ENCODE measurements around the gene PRG3.
A peak's percentile ranks its signal among the peaks of the same experiment; 100 is the strongest.
"Not testable (repeated sequence)": the region's sequence is repeated elsewhere in the genome, so short reads cannot be mapped to it uniquely, and the experiment has no call there.

PRG3 gene

GRCh38 chr11:57339328-57339727, 41.6 kb downstream of the PRG3 start:
- no peak for DNase-seq (ENCODE audit: low read depth in 2 of 2)

- DNase-seq (ENCODE audit: low read depth in 2 of 2), result no peak
Measured at GRCh38 chr11:57338142-57338541, 42.8 kb downstream of the PRG3 start, which contains the start of gene P2RX3. Gene P2RX3 (plus strand): TSS chr11:57338352. CDS start chr11:57338551, 199 bp downstream.

- DNase-seq (ENCODE audit: low read depth in 2 of 2), result not testable (repeated sequence)
Measured at GRCh38 chr11:57336856-57337255, 44.1 kb downstream of the PRG3 start.

- no peak for DNase-seq (ENCODE audit: low read depth in 2 of 2)
Measured at GRCh38 chr11:57336111-57336666, 44.8 kb downstream of the PRG3 start.

GRCh38 chr11:57335343-57336110, 45.4 kb downstream of the PRG3 start, which contains the start of gene SSRP1:
Gene SSRP1 (minus strand): TSS chr11:57335892. CDS start chr11:57335121, 771 bp downstream.
- peak; percentile 83 to 84 for DNase-seq (ENCODE audit: low read depth in 2 of 2)

GRCh38 chr11:57335023-57335342, 46.0 kb downstream of the PRG3 start:
- no peak for DNase-seq (ENCODE audit: low read depth in 2 of 2)

GRCh38 chr11:57332694-57333440, 48.1 kb downstream of the PRG3 start:
- DNase-seq (ENCODE audit: low read depth in 2 of 2), result no peak

GRCh38 chr11:57331720-57332119, 49.2 kb downstream of the PRG3 start:
- DNase-seq (ENCODE audit: low read depth in 2 of 2), result no peak

- no peak for DNase-seq (ENCODE audit: low read depth in 2 of 2)
Measured at GRCh38 chr11:57330029-57330428, 50.9 kb downstream of the PRG3 start.

- DNase-seq (ENCODE audit: low read depth in 2 of 2), result no peak
Measured at GRCh38 chr11:57327721-57328120, 53.2 kb downstream of the PRG3 start.

Data from stimulated activated CD8-positive, alpha-beta memory T cell treated with anti-CD3 and anti-CD28 coated beads, Interleukin-2, amount 100 ng/mL, for 48 hours (primary cell).